B cell (primary cell): ENCODE results near the gene LRRC8A.

ENCODE experiments used
- EZH2 ChIP-seq: IDR thresholded peaks from 2 replicates; pipeline ENCODE4 v1.6.1; 2012; ENCODE audit warnings: borderline replicate concordance, low read depth, mild to moderate bottlenecking, moderate library complexity, low read length; ENCODE audit not compliant: insufficient read depth, poor library complexity, severe bottlenecking
- TF ChIP-seq, protein P1 (sequence below): fragments of 200-600 bp; IDR thresholded peaks from one replicate; pipeline ENCODE4 v1.8.0; 2022; ENCODE audit warnings: antibody characterized with exemption, mild to moderate bottlenecking

GRCh38 chr9:128943832-128944620 is 62.1 kb downstream of the LRRC8A start:
- TF ChIP-seq, protein P1, sequence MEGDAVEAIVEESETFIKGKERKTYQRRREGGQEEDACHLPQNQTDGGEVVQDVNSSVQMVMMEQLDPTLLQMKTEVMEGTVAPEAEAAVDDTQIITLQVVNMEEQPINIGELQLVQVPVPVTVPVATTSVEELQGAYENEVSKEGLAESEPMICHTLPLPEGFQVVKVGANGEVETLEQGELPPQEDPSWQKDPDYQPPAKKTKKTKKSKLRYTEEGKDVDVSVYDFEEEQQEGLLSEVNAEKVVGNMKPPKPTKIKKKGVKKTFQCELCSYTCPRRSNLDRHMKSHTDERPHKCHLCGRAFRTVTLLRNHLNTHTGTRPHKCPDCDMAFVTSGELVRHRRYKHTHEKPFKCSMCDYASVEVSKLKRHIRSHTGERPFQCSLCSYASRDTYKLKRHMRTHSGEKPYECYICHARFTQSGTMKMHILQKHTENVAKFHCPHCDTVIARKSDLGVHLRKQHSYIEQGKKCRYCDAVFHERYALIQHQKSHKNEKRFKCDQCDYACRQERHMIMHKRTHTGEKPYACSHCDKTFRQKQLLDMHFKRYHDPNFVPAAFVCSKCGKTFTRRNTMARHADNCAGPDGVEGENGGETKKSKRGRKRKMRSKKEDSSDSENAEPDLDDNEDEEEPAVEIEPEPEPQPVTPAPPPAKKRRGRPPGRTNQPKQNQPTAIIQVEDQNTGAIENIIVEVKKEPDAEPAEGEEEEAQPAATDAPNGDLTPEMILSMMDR: no peak
- no peak for TF ChIP-seq EZH2
